GM18519 (cell line): ENCODE data around the gene TSPEAR.
"Not testable (repeated sequence)": the region's sequence is repeated elsewhere in the genome, so short reads cannot be mapped to it uniquely, and the experiment has no call there.

ENCODE experiments used
- ATAC-seq: cut with Tn5 transposase; IDR thresholded peaks from one replicate; pipeline ENCODE4 v1.9.1; 2021; ENCODE audit warnings: mild to moderate bottlenecking, moderate library complexity; ENCODE audit not compliant: unreplicated experiment, low FRiP score

TSPEAR gene

DNA sequence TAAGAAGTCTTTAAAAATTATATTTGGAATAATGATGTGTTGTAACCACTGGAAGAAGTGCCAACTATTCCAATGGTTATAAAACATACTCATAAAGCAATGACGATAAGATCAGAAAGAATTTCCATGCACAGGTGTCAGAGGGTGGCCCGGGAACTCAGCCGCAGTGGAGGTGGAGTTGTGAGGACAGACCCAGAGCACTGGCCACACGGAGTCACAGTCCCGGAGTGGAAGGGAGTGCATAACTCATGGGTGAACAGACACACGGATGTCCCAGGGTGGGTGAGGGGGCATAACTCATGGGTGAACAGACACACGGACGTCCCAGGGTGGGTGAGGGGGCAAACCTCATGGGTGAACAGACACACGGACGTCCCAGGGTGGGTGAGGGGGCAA, 135.3 kb downstream of the TSPEAR start:
- ATAC-seq: no peak

GRCh38 chr21:44575307-44576024, 135.9 kb downstream of the TSPEAR start:
- no peak for ATAC-seq

GRCh38 chr21:44574457-44575306, 136.7 kb downstream of the TSPEAR start:
- no peak for ATAC-seq

- ATAC-seq: not testable (repeated sequence)
Measured at GRCh38 chr21:44573630-44574456, 137.5 kb downstream of the TSPEAR start, which contains the start of gene KRTAP10-4. TSS of gene KRTAP10-4 (plus strand) at chr21:44573729. CDS start at chr21:44573759, 30 bp downstream.

GRCh38 chr21:44572959-44573583, 138.3 kb downstream of the TSPEAR start:
- no peak for ATAC-seq

DNA sequence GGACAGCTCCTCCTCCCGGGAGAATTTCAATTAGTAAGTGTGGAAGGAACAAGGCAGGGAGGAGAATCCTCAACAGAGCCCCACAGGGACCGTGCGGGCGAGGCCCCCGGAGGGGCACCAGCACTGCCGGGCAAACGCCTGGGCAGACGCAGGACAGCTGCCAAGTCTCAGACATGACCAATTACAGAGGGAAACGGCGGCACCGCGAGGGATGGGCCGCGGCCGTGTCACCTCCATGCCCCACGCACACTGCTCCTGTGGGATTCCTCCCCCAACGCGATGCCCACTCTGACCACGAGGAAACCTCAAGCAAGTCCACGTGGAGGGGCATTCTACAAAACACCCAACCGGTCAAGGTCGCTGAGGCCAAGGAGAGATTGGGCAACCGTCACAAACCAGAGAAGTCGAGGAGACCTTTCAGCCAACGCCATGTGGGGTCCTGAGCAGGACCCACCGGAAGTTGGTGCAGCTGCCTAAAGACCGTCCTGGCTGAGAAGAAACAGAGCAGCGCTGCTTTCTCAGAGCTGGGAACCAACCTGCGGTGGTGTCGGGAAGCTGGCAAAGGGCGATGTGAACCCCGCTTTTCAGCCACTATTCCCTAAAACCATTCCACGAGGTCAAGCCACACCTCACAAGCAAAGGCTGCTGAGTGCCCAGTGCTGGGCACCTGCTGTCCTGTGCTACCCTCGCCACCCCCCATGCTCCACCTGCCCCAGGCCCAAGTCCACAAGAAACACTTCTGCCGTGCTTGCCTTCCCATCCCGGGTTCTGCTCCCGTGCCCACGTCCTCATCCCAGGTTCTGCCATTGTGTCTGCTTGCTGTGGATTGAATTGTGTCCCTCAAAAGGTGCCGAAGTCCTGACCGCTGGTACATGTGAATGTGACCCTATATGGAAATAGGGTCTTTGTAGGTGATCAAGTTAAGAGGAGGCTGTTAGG, 139.3 kb downstream of the TSPEAR start:
- no peak for ATAC-seq

DNA sequence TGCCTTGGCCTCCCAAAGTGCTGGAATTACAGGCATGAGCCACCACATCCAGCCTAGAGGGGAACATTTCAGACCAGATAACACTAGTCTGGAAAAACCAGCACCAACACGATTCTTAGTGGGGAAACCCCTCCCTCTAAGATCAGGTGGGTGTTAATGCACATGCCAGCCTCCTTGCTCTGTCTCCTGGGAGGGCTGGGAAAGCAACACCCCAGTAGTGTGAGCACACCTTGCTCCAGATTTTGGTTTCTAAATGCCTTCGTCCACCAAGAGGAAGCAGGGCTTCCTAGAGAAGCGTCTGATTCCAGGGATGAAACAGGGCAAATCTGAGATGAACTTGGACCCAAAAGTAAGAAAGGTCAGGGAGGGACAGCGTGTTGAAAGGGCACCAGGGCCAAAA, 140.1 kb downstream of the TSPEAR start:
- no peak for ATAC-seq

DNA sequence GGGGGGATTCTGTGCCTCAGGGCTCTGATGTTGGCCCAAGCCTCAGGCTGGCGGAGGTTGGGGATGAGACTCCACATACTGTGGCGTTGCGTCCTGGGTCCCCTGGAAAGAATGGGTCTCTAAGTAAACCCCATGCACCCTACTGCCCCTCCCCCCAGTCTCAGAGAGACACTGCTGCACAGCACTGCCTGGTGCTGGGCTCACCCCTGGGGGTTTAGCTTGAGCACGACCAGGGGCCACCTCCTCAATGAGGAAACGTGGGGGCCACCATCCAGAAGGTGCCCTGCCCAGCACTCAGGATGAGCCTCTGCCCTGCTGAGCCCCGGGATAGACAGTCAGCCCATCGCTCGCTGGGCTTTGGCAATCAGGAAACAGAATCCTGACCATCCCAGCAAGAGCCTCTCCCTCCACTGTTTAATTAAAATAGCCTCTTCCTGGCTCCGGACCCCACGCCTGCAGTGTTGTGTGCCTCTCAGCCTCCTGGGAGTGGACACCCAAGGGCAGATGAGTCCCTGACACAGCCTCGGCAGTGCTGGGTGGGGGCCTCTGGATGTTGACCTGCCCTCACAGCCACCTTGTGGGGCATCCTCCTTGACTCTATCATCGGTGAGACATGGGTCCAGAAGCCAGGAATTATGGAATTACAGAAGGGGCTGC, 141.4 kb downstream of the TSPEAR start:
- ATAC-seq: no peak

DNA sequence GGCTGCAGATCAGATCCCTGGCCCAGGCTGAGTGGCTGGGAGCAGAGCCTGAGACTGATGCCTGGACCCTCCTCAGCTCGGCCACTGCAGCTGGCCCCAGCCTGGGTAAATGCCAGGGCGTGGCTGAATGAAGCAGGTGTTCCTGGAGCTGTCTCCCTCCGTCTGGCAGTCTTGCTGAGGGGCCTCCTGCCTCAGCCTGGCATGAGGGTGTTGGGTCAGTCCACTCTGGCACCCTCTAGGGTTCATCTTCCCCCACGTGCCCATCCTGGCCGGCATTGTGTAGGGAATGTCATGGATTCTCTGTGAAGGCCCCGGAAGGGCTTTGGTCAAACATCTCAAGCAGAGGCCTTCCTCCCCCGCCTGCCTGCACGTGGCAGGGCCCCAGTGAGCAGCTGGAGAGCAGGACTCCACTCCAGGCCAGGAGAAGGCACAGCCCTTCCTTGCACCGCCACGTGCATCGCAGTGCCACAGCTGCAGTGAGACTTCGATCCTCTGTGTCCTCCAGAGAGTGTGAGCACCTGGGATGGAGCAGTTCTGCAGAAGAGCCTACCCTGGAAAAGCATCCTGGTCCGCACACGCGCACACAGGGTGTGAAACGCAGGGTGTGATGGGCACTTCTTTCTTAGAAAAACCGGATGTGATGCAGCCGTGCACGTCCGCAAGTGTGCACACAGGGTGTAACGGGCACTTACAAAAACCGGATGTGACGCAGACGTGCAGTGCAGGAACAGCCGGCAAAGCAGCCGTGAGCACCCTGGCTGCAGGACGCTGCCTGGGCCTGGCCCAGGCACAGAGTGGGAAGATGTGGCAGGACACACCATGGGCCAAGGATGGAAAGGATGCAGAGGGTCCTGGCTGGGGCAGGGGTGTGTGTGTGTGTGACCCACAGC, 142.5 kb downstream of the TSPEAR start:
- ATAC-seq: no peak

DNA sequence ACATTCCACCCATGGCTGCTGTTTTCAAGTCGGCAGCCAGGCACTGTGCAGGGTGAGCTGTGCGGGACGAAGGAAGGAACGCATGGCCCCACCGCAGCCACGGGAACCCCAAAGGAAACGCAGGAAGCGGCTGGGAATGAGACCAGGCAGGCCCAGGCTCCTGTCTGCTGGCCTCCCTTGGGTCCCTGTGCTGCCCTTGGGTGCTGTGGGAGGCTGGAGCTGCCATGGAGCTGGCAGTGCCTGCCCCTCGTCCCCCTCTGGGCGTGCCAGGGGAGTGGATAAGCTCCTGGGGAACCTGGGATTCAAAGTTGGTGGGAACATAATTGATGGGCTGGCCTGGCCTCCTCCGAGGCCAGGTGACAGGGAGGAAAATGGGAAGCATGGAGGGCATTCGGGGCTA, 143.1 kb downstream of the TSPEAR start:
- ATAC-seq: no peak

DNA sequence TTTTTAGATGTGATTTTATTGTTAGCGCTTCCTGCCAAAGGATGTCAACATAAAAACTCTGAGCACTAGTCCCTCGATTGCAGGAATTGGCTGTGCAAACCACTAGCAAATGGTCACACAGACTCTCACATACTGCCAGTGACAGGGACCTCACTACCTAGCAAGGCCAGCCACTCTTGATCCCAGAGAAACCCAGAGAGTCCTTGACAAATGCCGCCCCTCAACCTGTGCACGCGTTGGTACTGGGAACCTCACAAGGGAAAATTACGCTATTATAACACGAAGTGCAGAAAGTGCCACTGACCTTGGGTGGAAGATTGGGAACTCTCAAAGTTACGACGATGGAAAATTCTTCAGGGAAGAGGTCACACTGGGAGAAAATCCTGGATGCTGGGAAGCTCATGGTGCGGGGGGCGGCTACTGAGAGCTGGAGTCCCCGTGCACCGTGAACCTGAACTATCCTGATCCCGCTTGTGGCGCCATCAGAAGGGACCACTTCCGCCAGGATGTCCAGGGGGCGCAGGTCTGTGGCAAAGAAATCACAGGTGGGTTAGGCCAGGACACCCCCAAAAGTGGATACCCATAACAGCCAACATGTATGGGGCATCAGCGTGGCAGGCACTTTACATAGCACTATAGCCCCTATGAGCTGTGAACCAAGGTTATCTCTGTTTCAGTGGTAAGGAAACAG, 143.7 kb downstream of the TSPEAR start:
- no peak for ATAC-seq

DNA sequence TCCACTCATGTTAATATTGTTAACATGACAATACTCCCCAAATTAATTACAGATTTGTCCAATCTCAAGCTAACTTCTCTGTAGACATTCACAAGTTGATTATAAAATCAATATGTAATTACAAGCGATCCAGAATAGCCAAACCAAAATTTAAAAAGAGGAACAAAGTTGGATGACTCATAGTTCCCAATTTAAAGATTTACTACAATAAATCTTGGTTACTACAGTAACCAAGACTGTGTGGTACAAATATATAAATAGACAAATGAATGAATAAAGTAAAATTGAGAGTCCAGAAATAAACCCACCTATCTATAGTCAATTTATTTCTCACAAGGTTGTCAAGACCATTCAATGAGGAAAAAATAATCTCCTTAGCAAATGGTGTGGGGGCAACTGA, 145.0 kb downstream of the TSPEAR start:
- no peak for ATAC-seq

DNA sequence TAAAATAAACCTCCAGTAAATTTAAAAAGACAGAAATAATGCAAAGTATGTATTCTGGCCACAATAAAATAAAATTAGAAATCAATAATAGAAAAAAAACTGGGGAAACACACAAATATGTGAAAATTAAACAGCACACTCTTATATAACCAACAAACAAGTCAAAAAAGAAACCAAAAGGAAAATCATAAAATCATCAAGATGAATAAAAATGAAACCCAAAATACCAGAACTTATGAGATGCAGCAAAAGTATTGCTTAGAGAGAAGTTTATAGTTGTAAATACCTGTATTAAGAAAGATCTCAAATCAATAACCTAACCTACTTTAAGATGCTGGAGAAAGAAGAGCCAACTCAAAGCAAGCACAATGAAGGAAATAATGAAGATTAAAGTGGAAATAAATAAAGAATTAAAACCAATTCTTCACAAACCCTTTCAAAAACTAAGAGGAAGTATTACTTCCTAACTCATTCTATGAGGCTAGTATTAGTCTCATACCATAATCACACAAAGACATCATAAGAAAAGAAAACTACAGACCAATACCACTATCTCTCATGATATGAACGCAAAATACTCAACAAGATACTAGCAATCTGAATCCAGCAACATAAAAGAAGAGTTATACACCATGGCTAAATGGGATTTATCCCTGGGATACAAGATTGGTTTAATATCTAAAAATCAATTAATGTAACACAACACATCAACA, 146.3 kb downstream of the TSPEAR start:
- ATAC-seq: no peak

DNA sequence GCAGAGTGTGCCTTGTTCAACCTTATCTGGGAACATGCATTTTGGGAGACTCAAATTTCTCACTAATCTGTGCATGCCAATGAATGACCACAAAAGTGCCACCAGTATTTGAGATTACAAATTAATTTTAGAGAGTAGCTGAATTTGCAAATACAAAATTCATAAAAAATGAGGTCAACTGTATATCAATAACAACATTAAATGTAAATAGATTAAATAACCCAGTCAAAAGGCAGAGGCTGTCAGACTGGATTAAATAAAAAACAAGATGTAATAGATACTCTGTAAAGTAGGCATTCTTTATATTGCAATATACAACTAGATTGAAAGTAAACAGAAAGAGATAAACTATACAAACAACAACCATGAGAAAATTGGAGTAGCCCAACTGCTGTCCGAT, 147.3 kb downstream of the TSPEAR start:
- ATAC-seq: no peak

DNA sequence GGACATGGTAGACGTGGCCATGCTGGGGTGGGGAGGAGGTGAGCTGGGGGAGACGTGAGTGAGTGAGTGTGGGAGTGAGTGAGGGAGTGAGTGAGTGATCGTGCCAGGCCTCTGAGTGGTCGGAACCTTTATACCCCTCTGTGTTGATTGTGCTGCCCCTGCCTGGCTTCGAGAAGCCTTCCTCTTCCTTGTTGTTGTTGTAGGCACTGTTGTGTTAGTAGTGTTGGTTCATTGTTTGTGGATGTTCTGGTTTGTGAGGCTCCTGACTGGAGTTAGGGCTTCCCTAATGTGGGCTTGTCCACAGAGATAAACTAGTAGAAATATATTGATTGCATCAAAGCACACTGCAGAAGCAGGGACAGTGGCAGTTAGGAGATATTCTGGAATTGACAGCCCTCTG, 152.7 kb downstream of the TSPEAR start, which contains the start of gene KRTAP10-3:
TSS of gene KRTAP10-3 (minus strand) at position 101 of the 400 bp plus-strand sequence. CDS start at position 21, 80 bp downstream.
- no peak for ATAC-seq

GRCh38 chr21:44558329-44558675, 153.1 kb downstream of the TSPEAR start:
- ATAC-seq: not testable (repeated sequence)
